Activated naive CD4-positive, alpha-beta T cell treated with anti-CD3 and anti-CD28 coated beads, Interleukin-2, amount 50 U/mL, for 24 hours (primary cell): ENCODE results near the gene TM7SF3.
"Not testable (repeated sequence)": the region's sequence is repeated elsewhere in the genome, so short reads cannot be mapped to it uniquely, and the experiment has no call there.

Experiments
- H3K27ac Mint-ChIP-seq: one replicate; pipeline ENCODE4 v1.8.0; 2021; ENCODE audit warnings: mild to moderate bottlenecking, mixed read lengths
- H3K27me3 Mint-ChIP-seq: one replicate; pipeline ENCODE4 v1.8.0; 2021; ENCODE audit warnings: mixed read lengths
- H3K36me3 Mint-ChIP-seq: one replicate; pipeline ENCODE4 v1.8.0; 2021; ENCODE audit warnings: mixed read lengths
- H3K4me1 Mint-ChIP-seq: one replicate; pipeline ENCODE4 v1.8.0; 2021; ENCODE audit warnings: mixed read lengths
- H3K4me3 Mint-ChIP-seq: one replicate; pipeline ENCODE4 v1.8.0; 2021; ENCODE audit warnings: mild to moderate bottlenecking, mixed read lengths
- H3K9me3 Mint-ChIP-seq: one replicate; pipeline ENCODE4 v1.8.0; 2021; ENCODE audit warnings: mixed read lengths

TM7SF3 gene

DNA sequence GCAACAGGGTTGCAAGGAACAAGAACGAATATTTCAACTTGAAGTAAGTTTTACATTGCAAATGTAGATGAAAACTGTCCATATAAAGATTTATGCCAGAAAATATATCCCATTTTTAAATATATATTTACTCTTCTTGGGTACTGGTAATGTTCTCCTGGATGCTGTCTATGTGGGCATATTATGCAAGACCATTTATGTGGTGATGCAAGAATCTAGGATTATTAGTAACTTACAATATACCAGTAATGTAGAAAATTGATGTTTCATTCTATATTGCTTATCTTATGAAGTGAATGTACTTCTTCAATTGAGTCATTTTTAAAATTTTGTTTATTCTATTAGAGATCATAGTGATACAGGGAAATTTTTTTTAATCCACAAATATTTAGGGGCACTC, 50.8 kb downstream of the TM7SF3 start:
- H3K9me3 Mint-ChIP-seq = no peaks in the 10 kb centered on the region
- no peaks in the 10 kb centered on the region for H3K27me3 Mint-ChIP-seq
- peaks cover 11% of the 10 kb centered on the region for H3K4me1 Mint-ChIP-seq
- H3K4me3 Mint-ChIP-seq = no peak overlapping the region
- H3K36me3 Mint-ChIP-seq = peaks cover 28% of the 10 kb centered on the region
- no peak overlapping the region for H3K27ac Mint-ChIP-seq

DNA sequence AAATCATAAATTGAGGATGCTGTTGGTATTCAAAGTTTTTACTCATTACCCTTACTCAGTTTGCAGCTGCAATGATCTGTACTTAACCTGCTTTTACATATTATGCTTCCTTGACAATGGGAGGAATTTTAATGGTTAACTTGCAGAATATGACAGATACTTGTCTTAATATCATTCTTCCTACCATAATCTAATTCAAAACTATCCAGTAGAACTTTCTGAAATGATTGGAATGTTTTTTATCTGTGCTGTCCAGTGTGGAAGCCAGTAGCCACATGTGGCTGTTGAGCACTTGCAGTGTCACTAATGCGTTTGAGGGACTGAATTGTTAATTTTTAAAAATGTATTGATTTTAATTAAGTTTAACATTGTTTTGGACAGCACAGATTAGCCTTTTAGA, 52.4 kb downstream of the TM7SF3 start:
- no peak overlapping the region for H3K27ac Mint-ChIP-seq
- peaks cover 23% of the 10 kb centered on the region for H3K36me3 Mint-ChIP-seq
- no peaks in the 10 kb centered on the region for H3K27me3 Mint-ChIP-seq
- H3K4me1 Mint-ChIP-seq = peaks cover 8% of the 10 kb centered on the region
- no peaks in the 10 kb centered on the region for H3K9me3 Mint-ChIP-seq
- no peak overlapping the region for H3K4me3 Mint-ChIP-seq

DNA sequence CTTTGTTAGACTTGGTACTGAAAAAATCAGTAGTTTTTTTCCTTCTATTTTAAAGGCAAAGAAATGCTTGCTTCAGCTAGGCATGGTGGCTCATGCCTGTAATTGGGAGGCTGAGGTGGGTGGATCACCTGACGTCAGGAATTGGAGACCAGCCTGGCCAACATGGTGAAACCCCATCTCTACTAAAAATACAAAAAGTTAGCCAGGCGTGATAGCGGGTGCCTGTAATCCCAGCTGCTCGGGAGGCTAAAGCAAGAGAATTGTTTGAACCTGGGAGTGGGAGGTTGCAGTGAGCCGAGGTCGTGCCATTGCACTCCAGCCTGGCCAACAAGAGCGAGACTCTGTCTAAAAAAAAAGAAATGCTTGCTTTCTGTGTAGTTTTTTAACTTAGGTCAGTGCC, 52.8 kb downstream of the TM7SF3 start:
- Mint-ChIP-seq H3K27ac (peak overlapping the region; percentile 15), H3K36me3 (peaks cover 24% of the 10 kb centered on the region)
- H3K27me3 Mint-ChIP-seq, H3K4me3 Mint-ChIP-seq, H3K9me3 Mint-ChIP-seq, H3K4me1 Mint-ChIP-seq: not testable (repeated sequence)

DNA sequence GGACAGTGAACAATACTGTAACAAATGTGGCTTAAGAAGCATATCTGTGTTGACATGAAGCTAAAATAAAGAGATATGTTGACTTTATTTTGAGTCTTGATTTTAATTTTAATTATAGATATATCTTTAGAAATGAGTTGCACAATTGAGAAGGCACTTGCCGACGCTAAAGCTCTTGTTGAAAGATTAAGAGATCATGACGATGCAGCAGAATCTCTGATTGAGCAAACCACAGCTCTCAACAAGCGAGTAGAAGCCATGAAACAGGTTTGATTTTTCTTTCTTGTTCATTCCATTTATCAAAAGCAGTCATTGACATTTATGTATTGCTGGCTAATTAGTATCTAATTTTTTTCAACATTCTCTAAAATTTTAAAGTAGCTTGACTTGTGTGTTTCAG, 60.2 kb downstream of the TM7SF3 start:
- H3K27ac Mint-ChIP-seq = no peak overlapping the region
- no peak overlapping the region for H3K4me3 Mint-ChIP-seq
- no peaks in the 10 kb centered on the region for H3K9me3 Mint-ChIP-seq
- H3K27me3 Mint-ChIP-seq = no peaks in the 10 kb centered on the region
- peaks cover 53% of the 10 kb centered on the region for H3K4me1 Mint-ChIP-seq
- peaks cover 9% of the 10 kb centered on the region for H3K36me3 Mint-ChIP-seq

DNA sequence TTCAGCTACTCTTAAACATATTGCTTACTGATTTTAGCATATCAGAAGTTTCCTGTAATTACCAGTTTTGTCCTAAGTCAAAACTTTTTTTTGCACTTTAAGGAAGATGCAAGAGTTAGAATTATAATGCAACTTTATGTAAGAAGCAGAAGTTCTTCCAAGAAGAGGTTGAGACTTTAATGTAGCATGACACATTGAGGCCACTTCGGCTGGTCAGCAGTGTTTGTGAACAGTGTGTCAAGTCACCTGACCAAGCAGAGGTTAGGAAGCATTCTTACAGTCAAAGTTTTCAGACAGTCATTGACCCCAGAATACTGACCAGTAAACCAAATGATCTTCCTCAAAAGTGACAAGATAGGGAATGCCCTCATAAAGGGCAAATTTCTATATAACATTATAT, 60.7 kb downstream of the TM7SF3 start:
- peaks cover 11% of the 10 kb centered on the region for H3K36me3 Mint-ChIP-seq
- H3K27me3 Mint-ChIP-seq = no peaks in the 10 kb centered on the region
- no peak overlapping the region for H3K4me3 Mint-ChIP-seq
- H3K27ac Mint-ChIP-seq = no peak overlapping the region
- peaks cover 2% of the 10 kb centered on the region for H3K9me3 Mint-ChIP-seq
- H3K4me1 Mint-ChIP-seq = peaks cover 55% of the 10 kb centered on the region

DNA sequence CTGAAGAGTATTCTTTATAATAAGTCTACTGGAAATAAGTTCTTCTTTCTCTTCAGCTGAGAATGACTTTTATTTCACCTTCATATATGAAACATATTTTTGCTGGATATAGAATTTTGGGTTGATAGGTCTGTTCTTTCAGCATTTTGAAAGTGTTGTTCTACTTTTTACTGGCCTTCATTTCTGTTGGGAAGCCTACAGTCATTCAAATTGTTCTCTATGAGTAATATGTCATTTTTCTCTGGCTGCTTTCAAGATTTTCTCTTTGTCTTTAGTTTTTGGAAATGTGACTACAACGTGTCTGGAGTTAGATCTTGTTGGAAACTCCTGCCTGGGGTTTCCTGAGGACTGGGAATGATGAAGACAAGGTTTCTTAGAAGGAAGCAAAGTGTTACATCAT, 65.9 kb downstream of the TM7SF3 start:
- H3K36me3 Mint-ChIP-seq = peaks cover 27% of the 10 kb centered on the region
- H3K4me1 Mint-ChIP-seq = peaks cover 80% of the 10 kb centered on the region
- no peaks in the 10 kb centered on the region for H3K27me3 Mint-ChIP-seq
- H3K9me3 Mint-ChIP-seq = peaks cover 5% of the 10 kb centered on the region
- H3K4me3 Mint-ChIP-seq = no peak overlapping the region
- H3K27ac Mint-ChIP-seq = peak overlapping the region; percentile 56

DNA sequence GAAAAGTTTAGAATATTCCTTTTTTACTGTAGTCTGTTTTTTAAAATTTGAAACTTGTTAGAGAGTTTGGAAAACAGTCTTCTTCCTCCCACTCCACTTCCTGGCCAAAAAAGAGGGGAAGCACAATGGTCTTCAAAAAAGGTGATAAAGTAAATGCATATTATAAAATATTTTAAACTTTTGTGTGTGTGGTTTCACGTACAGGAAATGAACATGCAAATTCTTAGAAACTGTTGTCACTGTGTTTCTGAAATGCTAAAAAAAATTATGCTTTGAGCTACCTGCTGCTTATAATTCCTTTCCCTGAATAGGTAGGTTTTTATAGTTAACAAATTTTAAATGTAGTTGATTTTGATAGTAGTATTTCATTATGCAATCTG, 73.0 kb downstream of the TM7SF3 start:
- peak overlapping the region; percentile 97 for H3K4me3 Mint-ChIP-seq
- H3K36me3 Mint-ChIP-seq = peaks cover 10% of the 10 kb centered on the region
- H3K9me3 Mint-ChIP-seq = no peaks in the 10 kb centered on the region
- peaks cover 72% of the 10 kb centered on the region for H3K4me1 Mint-ChIP-seq
- no peaks in the 10 kb centered on the region for H3K27me3 Mint-ChIP-seq
- peak overlapping the region; percentile 95 for H3K27ac Mint-ChIP-seq

DNA sequence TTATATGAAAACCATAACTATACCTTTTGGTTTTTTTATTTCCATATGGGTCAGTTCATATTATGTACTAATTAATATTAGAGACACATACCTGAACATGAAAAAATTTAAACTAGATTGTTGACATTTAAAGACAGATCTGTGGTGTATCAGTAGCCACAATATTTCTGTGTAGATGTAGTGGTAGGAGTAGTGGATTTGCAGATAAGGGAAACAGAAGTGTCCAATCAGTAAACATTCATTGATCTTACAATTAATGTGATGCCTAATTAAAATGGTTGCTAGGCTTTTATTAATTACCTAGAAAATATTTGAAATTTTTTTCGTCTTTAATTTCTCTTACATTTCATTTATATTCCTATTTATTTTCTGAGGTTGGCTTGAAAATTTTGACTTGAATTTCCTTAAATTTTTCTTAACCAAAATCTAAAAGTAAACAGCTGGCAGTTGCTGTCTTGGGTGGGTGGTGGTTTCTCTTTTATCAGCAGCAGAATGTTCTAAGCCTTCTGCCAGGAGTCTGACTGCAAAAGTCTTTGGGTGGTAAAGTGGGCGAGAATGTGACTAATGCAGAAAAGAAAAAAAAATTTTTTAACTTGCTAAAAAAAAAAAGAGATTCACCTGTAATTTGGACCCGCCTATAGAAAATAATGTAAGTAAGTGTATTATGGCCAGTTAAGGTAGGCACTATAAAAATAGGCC, 73.5 kb downstream of the TM7SF3 start:
- Mint-ChIP-seq H3K36me3 (peaks cover 6% of the 10 kb centered on the region), H3K9me3 (no peaks in the 10 kb centered on the region), H3K27ac (peak overlapping the region; percentile 95), H3K4me1 (peaks cover 72% of the 10 kb centered on the region), H3K27me3 (no peaks in the 10 kb centered on the region), H3K4me3 (peak overlapping the region; percentile 97)

DNA sequence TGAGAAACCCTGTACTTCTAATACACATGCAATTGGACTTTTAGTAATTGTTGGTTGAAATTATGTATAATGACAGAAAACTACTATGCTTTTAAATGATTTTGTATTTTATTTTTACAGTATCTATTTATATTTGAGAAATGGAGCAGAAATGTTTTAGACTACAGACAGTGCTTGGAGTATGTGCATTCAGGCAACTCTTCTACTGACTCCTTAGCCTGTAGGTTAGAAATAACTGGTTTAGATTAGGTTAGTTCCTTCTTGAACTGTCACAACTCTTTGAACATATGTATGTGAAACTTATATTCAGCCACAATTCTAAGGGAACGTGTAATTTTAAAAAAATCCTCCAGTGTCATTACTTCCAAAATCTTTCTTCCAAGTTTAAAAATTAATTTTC, 74.2 kb downstream of the TM7SF3 start:
- Mint-ChIP-seq H3K9me3 (no peaks in the 10 kb centered on the region), H3K36me3 (peaks cover 3% of the 10 kb centered on the region), H3K4me3 (peak overlapping the region; percentile 97), H3K27ac (no peak overlapping the region), H3K27me3 (no peaks in the 10 kb centered on the region), H3K4me1 (peaks cover 74% of the 10 kb centered on the region)

DNA sequence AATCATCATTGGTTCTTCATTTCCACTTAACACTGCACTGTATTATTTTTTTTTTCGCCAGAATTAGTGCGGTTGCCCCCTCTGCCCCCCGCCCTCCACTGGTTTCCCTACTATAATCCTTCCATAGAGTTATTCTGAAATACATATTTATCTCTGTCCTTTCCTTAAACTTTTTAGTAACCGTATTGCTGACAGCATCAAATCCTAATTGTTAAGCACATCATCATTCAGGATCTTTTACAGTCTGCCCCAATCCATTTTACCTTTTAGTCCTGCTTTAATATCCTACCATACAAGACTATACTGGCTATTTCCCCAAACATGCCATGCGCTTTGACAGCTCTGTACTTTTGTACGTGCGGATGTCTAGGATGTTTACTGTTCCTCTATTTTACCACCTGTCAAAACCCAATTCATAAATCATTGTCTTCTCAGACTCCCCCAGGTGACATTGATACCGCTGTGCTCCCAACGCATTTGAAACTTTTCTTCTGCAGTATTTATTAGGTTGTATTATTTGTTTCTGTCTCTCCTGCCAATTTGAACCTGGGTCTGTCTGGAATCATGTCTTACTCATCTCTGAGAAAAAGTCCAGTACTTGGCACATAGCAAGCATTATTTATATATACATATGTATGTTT, 74.9 kb downstream of the TM7SF3 start:
- Mint-ChIP-seq H3K4me3 (peak overlapping the region; percentile 97), H3K9me3 (no peaks in the 10 kb centered on the region), H3K27ac (peak overlapping the region; percentile 95), H3K36me3 (peaks cover 2% of the 10 kb centered on the region), H3K27me3 (no peaks in the 10 kb centered on the region), H3K4me1 (peaks cover 76% of the 10 kb centered on the region)

DNA sequence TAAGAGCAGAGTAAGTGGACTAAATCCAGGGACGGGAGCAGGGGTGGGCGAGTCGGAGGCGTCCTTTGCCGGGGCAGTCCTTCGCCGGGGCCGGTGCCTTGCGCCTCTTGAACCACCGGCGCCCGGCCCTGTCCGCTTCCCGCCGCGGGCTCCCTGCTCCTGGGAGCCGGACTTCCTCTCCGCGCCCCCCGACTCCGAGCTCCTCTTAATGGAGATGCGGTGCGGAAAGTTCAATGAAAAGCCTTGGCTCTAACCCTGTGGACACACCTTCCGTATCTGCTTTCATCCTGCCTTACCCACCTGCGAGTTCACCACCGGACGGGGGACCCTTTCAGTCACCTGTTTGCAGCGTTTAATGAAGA, 75.5 kb downstream of the TM7SF3 start:
- Mint-ChIP-seq H3K27me3 (no peaks in the 10 kb centered on the region), H3K27ac (peak overlapping the region; percentile 98), H3K4me1 (peaks cover 76% of the 10 kb centered on the region), H3K36me3 (peaks cover 3% of the 10 kb centered on the region), H3K4me3 (peak overlapping the region; percentile 97), H3K9me3 (no peaks in the 10 kb centered on the region)

DNA sequence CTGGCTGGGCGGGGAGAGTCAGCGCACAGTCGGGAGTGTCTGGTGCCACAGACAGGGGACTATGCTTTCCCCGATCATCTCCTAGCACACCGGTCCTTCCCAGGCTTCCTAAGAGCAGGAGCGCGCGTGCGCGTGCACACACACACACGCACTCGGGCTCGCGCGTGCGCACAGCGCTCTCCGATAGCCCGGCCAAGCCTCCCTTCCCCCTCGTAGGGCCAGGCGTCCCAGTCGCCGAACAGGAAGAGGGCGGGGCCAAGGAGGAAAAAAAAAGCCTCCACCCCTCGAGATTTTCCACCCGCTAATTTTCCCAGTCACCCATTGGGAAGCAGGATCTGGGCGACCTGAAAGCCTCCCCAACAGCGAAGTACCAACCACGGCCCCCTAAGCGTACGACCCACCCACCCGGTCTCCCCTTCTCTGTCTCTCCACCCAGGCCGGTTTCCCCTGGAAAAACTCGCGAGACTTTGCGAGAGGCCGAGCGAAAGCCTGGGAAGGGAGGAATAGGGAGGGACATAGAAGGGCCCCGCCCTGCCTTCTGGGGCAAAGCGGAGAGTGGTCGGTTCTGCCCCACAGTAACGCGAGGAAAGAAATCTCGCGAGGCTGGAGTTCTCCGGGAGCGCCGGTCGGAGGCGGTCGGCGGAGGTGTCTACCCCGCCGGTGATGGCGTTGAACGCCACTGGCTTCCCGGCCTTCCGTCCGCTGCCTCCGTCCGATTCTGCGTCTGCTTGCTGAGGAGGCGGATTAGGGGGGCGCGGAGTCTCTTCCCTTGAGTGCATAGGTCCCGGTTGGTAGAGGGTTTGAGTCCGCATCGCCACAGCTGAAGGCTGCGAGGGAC, 76.1 kb downstream of the TM7SF3 start, which contains the start of the genes FGFR1OP2 and INTS13:
TSS of gene FGFR1OP2 (plus strand) at position 608 of the 838 bp plus-strand sequence. CDS start 15,689 bp downstream, outside the sequence.
TSS of gene INTS13 (minus strand) at position 119 of the 838 bp plus-strand sequence. CDS start 1,178 bp downstream, outside the sequence.
- H3K9me3 Mint-ChIP-seq = no peaks in the 10 kb centered on the region
- H3K36me3 Mint-ChIP-seq = peaks cover 3% of the 10 kb centered on the region

DNA sequence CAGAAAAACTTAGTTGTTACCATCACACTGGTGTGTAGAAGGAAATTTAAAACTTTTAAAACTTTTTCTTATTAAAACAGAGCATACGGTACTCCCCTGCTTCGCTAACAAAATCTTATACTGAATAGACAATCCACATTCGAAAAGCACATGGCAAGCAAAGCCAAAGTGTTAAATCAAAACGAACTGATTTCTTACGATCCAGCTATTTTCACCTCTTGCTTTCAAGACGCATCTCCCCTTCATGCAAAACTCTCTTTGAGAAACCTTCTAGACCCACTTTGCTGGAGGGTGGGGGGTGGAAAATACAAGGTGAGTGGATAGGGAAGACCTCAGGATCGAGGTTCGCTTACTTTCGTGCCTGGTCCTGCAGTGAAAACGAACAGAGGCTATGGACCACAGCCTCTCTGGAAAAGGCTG, 76.7 kb downstream of the TM7SF3 start:
- peaks cover 76% of the 10 kb centered on the region for H3K4me1 Mint-ChIP-seq
- peak overlapping the region; percentile 98 for H3K27ac Mint-ChIP-seq
- H3K9me3 Mint-ChIP-seq = no peaks in the 10 kb centered on the region
- peak overlapping the region; percentile 97 for H3K4me3 Mint-ChIP-seq
- H3K36me3 Mint-ChIP-seq = peaks cover 7% of the 10 kb centered on the region
- H3K27me3 Mint-ChIP-seq = no peaks in the 10 kb centered on the region

More for the DNA sequence above, 76.1 kb downstream of the TM7SF3 start, which contains the start of the genes FGFR1OP2 and INTS13:
- Mint-ChIP-seq H3K4me3 (peak within 1 kb of the TSS; percentile 97), H3K27me3 (no peaks in the 10 kb centered on the region), H3K4me1 (peaks cover 76% of the 10 kb centered on the region), H3K27ac (peak within 1 kb of the TSS; percentile 98)

DNA sequence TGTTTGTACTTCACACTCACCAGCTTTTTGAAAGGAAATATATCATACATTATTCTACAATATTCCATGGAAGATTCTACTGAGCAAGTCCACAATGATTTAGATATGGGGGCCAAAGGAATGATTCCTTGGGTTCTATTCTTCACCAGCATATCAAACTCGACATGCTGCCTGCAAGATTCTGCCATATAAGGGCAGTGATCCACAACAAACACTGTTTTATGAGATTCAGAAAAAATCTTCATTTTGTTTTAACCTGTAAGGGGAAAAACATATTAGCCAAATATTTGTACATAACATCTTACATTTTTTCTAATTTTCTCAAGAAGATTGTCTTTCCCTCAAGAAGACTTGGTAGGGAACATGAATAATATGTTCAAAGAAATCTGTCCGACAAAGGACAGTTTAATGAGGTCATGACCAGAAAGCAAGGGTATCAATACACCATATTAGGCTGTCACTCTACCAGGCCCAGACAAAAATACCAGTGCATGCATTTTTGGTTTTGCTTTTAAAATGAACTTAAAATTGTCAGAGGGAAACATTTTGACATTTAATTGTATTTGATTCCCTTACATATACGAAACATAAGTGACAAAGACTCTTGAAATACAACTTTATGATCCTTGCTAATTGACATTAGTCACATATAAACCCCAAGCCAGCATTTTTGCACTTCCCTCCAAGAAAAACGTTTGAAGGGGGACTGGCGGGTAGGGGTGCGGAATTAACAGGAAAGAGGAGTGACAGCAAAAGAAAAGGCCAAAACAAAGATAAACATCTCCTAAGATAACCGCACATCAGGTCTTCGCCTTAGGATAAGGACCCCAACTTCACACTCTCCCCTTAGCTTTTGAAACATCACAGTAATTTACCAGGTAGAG, 77.4 kb downstream of the TM7SF3 start:
- Mint-ChIP-seq H3K27me3 (no peaks in the 10 kb centered on the region), H3K4me1 (peaks cover 76% of the 10 kb centered on the region), H3K27ac (peak overlapping the region; percentile 98), H3K4me3 (peak overlapping the region; percentile 97), H3K36me3 (peaks cover 10% of the 10 kb centered on the region), H3K9me3 (no peaks in the 10 kb centered on the region)
